ENCODE data around the gene ELAVL3. TPM values are rescaled to one million over a fixed set of nuclear protein-coding genes. Genes with fewer than 3 reads are reported as not detected.
A peak's percentile ranks its signal among the peaks of the same experiment; 100 is the strongest.
"Not testable (repeated sequence)": the region's sequence is repeated elsewhere in the genome, so short reads cannot be mapped to it uniquely, and the experiment has no call there.

Gene ELAVL3
- total RNA-seq, 1 donor, result not detected

DNA sequence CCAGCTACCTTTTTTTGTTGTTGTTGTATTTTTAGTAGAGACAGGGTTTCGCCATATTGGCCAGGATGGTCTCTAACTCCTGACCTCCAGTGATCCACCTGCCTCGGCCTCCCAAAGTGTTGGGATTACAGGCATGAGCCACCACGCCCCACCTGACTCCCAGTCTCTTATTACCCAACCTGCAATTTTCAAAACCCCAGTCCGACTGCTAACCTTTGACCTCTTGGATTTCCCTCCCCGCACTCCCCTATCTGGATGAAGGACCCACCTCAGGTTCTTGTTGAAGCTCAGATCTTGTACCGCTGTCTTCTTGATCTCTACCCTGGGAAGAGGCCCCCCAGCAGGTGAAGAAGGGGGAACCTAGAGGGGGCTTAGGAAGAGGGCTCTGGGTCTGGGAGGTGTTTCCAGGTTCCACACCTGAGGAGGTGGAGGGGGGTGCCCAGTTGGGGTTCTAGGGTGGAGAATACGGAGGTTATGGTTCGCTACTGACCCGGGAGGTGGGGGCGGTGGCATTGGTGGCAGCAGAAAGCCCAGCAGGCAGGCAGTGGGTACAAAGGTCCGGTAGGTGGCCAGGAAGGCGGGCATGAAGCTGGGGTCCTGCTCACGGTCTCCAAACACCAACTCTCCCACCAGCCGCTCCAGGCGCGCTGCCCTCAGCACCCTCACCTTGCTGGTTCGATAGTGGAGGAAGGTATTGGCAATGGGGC lies 64.3 kb downstream of the ELAVL3 start:
- DNase-seq (ENCODE audit: low read depth), result no peak
- no peak overlapping the region for H3K4me3 ChIP-seq (ENCODE audit: low read depth, low read length)
- TF ChIP-seq CTCF (IDR thresholded peaks at IDR 0.05; ENCODE audit: insufficient read depth, low read depth, low read length), result no peak

DNA sequence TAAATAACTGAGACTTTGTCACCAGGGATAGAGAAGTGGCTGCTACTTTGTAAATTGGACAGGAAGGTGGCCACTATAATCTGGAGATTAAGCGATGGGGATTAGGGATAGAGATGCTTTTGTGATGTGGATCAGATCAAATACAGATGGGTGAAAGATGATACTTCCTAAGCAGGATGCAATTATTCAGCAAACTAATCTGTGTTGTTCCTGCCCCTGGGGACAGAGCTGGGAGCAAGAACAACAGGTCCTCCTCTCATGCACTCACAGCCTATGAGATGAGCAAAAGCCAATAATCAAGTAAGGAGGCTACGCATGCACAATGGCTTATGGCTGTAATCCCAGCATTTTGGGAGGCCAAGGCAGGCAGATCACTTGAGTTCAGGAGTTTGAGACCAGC lies 66.3 kb downstream of the ELAVL3 start:
- TF ChIP-seq CTCF (IDR thresholded peaks at IDR 0.05; ENCODE audit: insufficient read depth, low read depth, low read length), result no peak
- no peak for DNase-seq (ENCODE audit: low read depth)
- H3K4me3 ChIP-seq (ENCODE audit: low read depth, low read length), result no peak overlapping the region

GRCh38 chr19:11410682-11411081 lies 70.2 kb downstream of the ELAVL3 start:
- no peak overlapping the region for H3K4me3 ChIP-seq (ENCODE audit: low read depth, low read length)
- TF ChIP-seq CTCF (IDR thresholded peaks at IDR 0.05; ENCODE audit: insufficient read depth, low read depth, low read length), result no peak
- DNase-seq (ENCODE audit: low read depth), result no peak

- no peak overlapping the region for H3K4me3 ChIP-seq (ENCODE audit: low read depth, low read length)
- TF ChIP-seq CTCF (IDR thresholded peaks at IDR 0.05; ENCODE audit: insufficient read depth, low read depth, low read length), result no peak
- DNase-seq (ENCODE audit: low read depth), result no peak
Observed at GRCh38 chr19:11408591-11408990, 72.3 kb downstream of the ELAVL3 start.

- DNase-seq (ENCODE audit: low read depth), result not testable (repeated sequence)
Observed at GRCh38 chr19:11406703-11407236, 74.1 kb downstream of the ELAVL3 start.

DNA sequence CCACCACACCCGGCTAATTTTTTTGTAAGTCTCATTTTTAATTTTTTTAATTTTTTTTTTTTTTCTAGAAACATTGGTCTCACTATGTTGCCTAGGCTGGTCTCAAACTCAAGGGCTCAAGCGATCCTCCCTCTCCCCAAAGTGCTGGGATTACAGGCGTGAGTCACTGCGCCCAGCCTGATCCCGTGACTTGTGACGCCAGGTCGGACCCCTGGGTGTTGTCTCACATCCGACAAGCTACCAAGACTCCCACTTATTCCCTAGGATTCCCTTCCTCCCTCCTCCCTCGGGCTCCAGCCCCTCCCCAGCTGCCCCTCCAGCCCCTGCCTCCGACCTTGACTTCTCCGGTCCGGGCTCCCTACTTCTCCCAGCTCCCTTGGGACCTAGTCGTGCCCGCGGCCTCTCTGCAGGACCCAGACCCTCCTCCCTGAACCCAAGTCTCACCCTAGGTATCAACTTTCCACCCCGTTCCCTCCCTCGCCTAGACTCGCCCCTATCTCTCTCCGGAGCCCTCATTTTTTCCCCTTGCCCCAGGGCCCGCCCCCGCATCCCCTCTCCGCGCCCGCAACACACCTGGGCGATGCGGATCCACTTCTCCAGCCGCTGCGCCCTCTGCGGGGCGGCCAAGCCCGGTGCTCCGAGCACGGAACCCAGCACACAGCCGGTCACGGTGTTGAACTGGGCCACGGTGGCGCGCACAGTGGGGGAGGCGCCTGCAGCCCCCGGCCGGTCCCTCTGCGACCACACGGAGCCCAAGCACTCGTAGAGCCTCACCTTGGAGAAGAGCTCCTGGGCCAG lies 74.8 kb downstream of the ELAVL3 start:
- H3K4me3 ChIP-seq (ENCODE audit: low read depth, low read length), result no peak overlapping the region
- peak; percentile 32 for TF ChIP-seq CTCF (IDR thresholded peaks at IDR 0.05; ENCODE audit: insufficient read depth, low read depth, low read length)
- DNase-seq (ENCODE audit: low read depth), result no peak

More at GRCh38 chr19:11406703-11407236, 74.1 kb downstream of the ELAVL3 start:
- H3K4me3 ChIP-seq (ENCODE audit: low read depth, low read length), result not testable (repeated sequence)

DNA sequence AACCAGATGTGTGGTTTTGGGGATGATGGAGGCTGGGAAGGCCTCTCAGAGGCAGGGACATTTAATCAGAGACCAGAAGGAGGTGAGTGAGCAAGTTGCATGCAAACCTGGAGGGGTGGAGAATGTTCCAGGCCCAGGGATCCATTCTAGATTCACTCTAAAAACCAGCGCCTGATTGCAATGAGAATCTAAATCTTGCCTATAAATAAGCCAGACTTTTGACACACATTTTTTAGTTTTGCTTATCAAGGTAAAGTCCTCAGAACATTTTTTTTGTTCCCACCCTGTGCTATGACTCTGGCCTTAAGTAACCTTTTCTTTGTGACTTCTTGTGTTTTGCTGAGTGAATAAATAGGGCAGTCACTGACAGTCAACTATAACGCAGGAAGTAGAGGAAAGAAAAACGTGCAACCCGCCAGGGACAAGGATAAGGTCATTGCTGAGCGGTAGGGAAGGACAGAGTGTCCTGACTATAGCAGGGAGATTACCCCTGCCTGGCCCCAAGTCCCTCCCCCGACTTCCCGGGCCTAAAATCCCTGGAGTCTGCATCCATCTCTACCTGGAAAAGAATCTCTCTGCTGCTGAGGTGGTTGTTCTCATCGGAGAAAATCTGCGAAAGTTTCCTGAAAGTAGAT lies 76.1 kb downstream of the ELAVL3 start:
- TF ChIP-seq CTCF (IDR thresholded peaks at IDR 0.05; ENCODE audit: insufficient read depth, low read depth, low read length), result no peak
- DNase-seq (ENCODE audit: low read depth), result no peak
- H3K4me3 ChIP-seq (ENCODE audit: low read depth, low read length), result no peak overlapping the region
